Gastrocnemius medialis (tissue), 4 donors: Measurements from ENCODE around the gene PPP1R12B.

Experiments used
- POLR2A ChIP-seq, 2 donors: fragments of 450-650 bp; IDR thresholded peaks; one replicate each; pipeline ENCODE4 v1.6.1; 2017; ENCODE audit warnings: antibody characterized with exemption in 2 of 2, mild to moderate bottlenecking in 2 of 2, moderate library complexity in 2 of 2
- TF ChIP-seq, protein P1 (sequence below), 5 experiments: fragments of 450-650 bp in 3 of 5; fragments of 200-600 bp in 2 of 5; sonication (generic) in 2 of 5; IDR thresholded peaks in 4 of 5; conservative IDR thresholded peaks in 1 of 5; 1 replicate in 4 of 5; 2 replicates in 1 of 5; pipeline ENCODE4 v1.5.1; 2016 to 2019; ENCODE audit warnings: antibody characterized with exemption in 5 of 5, mild to moderate bottlenecking in 3 of 5, moderate library complexity in 3 of 5

DNA sequence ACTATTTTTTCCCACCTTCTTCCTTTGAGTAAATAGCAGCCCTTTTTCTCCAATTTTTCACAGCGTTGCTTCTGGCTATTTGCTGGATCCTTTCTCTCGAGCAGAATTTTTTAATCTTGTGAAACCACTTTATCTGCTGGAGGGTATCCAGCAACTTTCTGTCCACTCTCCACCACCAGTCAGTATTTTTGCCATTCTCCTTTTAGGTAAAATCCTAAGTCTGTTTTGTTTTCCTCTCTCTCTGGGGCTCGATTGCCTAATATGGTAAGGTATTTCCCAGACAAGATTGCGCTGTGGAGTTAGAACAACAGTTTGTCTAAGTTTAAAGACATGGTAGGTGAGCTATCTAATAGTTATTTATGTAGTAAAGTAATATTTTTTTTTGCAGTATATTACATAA is 156.9 kb downstream of the PPP1R12B start:
- no peak for TF ChIP-seq POLR2A (IDR thresholded peaks at IDR 0.05)
- TF ChIP-seq, protein P1, sequence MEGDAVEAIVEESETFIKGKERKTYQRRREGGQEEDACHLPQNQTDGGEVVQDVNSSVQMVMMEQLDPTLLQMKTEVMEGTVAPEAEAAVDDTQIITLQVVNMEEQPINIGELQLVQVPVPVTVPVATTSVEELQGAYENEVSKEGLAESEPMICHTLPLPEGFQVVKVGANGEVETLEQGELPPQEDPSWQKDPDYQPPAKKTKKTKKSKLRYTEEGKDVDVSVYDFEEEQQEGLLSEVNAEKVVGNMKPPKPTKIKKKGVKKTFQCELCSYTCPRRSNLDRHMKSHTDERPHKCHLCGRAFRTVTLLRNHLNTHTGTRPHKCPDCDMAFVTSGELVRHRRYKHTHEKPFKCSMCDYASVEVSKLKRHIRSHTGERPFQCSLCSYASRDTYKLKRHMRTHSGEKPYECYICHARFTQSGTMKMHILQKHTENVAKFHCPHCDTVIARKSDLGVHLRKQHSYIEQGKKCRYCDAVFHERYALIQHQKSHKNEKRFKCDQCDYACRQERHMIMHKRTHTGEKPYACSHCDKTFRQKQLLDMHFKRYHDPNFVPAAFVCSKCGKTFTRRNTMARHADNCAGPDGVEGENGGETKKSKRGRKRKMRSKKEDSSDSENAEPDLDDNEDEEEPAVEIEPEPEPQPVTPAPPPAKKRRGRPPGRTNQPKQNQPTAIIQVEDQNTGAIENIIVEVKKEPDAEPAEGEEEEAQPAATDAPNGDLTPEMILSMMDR (IDR thresholded peaks at IDR 0.05 in 4 of 5, conservative IDR thresholded peaks at IDR 0.05 in 1 of 5), result no peak
